NCI-H187 treated with DMSO at 0.1 percent for 48 hours (cell line): ENCODE data around the gene TBC1D8.

ENCODE experiments used
- DNase-seq: peaks from one replicate; lab custom pipeline; 2025; lab: John Stamatoyannopoulos, UW

The TBC1D8 gene

GRCh38 chr2:100997509-100998234 lies 153.5 kb downstream of the TBC1D8 start:
- no peak for DNase-seq

DNA sequence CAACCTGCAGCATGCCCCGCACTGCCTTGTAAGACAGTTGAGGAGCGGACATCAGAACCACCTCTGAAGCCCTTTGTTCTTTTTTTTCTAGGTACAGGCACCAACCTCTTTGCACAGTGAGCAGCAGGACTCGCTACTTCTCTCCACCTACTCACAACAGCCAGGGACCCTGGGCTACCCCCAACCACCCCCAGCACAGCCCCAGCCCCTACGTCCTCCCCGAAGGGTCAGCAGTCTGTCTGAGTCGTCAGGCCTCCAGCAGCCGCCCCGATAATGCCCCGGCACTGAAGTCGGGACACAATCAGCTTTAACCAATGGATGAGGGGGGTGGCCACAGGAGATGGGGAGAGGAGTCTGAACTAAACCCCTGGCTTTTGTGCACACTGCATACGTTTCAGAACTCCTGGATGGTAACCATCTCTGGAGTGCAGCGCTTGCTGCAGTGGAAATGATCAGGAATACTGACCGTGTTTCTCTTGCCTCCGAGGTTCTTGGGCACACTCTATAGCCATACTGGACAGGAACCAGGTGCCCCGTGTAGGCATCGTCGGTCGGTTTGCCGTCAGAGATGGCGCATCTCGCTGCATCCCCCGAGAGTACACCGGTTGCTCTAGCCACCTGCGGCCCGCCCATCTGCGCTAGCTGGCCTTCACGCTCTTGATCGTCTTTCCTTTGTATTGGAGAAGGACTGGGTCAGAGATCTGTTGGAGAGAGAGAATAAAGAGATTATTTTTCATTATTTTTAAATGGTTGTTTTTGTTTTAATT lies 155.7 kb downstream of the TBC1D8 start:
- DNase-seq = no peak

DNA sequence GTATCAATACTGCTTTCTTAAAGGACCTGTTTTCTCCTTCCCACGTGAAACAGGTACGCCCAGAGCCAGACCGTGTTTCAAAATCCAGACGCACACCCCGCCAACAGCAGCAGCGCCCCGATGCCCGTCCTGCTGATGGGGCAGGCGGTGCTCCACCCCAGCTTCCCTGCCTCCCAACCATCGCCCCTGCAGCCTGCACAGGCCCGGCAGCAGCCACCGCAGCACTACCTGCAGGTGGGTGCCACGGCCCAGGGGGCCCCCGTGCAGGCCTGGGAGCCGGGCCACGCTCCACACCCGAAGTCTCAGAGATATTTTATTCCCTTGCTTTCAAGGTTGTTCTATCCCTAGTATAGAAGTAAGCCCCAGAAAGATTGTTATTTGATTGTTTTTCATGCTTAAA lies 157.9 kb downstream of the TBC1D8 start:
- no peak for DNase-seq

DNA sequence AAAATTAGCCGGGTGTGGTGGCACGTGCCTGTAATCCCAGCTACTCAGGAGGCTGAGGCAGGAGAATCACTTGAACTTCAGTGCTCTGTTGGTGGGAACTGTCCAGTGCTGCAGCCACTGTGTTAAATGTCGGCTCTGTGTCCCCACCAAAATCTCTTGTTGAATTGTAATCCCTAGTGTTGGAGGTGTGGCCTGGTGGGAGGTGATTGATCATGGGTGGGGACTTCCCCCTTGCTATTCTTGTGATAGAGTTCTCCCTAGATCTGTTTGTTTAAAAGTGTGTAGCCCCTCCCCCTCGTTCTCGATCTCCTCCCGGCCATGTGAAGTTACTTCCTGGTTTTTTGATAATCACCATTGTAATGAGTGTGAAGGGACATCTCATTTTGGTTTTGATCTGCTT lies 158.9 kb downstream of the TBC1D8 start:
- DNase-seq = no peak

DNA sequence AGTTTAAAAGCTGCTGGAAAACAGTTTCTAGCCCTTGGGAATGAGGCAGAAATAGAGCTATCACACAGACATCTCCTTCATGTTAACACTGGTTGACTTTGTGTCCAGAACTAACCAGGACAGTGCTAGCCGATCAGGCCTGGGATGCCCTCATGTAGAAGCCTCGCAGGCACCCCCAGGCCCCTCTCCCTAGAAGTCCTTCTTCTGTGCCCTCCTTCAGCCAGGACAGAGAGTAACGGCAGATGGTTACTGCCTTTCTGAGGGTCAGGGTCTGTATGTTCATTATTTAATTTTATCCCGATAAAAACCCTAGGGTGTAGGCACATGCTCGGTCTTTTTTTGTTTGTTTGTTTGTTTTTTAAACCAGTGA lies 159.8 kb downstream of the TBC1D8 start:
- no peak for DNase-seq

GRCh38 chr2:100990650-100991403 lies 160.4 kb downstream of the TBC1D8 start:
- no peak for DNase-seq

- DNase-seq = no peak
Measured at GRCh38 chr2:100990166-100990565, 161.0 kb downstream of the TBC1D8 start.

DNA sequence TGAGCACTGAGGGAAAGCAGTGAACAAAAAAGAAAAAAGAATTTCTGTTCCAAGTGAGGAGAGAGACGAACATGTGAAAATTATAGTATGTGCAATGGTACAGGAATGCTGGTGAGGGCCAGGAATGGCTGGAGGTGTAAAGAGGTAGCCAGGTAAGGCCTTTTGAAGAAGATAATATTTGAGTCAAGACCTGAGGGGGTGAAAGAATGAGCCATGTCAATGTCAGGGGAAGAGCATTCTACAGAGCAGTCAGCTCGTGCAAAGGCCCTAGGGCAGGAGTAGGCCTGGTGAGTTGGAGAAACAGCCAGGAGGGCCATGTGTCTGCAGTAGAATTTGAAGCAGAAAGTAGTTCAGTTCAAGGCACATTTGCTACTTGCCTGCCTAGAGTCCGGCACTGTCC lies 161.5 kb downstream of the TBC1D8 start:
- DNase-seq = no peak

DNA sequence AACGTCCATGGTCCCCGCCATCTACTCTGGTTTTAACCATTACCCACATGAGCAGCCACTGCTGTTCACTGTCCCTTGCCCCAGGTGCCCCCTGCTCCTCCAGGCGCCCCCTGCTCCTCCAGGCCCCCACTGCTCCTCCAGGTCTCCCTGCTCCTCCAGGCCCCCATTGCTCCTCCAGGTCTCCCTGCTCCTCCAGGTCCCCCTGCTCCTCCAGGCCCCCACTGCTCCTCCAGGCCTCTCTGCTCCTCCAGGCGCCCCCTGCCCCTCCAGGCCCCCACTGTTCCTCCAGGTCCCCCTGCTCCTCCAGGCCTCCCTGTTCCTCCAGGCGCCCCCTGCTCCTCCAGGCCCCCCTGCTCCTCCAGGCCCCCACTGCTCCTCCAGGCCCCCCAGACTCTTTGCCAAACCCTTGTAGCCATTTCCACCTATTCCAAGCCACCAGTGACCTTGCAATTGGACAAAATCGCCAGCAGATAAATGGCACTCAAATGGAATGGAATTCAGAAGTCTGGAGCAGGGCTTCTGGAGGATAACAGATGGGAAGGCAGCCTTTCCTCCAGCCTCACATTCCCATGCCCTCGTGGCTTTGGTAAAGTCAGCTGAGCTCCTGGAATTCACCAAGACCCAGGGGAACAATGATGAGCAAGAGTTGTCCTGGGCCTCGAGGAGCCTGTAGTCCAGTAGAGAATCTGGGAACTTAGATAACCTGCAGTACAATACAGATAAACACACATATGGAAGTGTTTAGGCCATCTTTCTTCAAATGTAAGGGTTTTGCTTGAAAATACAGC lies 162.4 kb downstream of the TBC1D8 start:
- no peak for DNase-seq

DNA sequence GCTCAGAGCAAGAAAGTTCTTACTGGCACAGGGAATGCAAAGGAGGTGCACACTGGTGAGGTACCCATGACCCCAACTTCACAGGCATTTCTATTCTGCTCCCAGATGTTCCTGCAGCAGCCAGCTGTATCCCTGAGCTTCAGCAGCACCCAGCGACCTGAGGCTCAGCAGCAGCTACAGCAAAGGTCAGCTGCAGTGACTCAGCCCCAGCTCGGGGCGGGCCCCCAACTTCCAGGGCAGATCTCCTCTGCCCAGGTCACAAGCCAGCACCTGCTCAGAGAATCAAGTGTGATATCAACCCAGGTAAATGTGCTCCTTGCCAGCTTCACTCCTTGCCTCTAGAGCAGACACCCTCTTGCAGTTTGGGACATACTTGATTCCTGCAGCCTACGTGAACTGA lies 163.2 kb downstream of the TBC1D8 start:
- DNase-seq = no peak

GRCh38 chr2:100987536-100987935 lies 163.6 kb downstream of the TBC1D8 start:
- no peak for DNase-seq

- no peak for DNase-seq
Measured at GRCh38 chr2:100986157-100986556, 165.0 kb downstream of the TBC1D8 start.

DNA sequence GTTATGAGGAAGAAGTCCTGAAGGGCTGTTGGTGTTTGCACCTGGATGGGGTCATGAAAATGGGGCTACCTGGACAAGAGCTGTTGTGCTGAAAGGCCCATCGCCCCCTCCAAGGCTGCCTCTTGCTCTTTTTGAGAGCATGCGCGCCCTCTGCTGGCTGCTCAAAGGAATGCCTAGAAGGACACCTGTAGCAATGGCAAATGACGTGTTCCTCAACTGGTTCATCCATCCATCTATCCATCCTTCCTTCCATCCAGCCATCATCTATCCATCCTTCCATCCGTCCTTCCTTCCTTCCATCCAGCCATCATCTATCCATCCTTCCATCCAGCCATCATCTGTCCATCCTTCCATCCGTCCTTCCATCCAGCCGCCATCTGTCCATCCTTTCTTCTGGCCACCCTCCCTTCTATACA lies 166.3 kb downstream of the TBC1D8 start:
- DNase-seq = no peak

- no peak for DNase-seq
Measured at GRCh38 chr2:100983684-100984310, 167.4 kb downstream of the TBC1D8 start.

GRCh38 chr2:100983201-100983600 lies 168.0 kb downstream of the TBC1D8 start:
- DNase-seq = no peak

GRCh38 chr2:100982431-100982861 lies 168.7 kb downstream of the TBC1D8 start:
- DNase-seq = no peak

- no peak for DNase-seq
Measured at GRCh38 chr2:100981011-100981410, 170.2 kb downstream of the TBC1D8 start.

DNA sequence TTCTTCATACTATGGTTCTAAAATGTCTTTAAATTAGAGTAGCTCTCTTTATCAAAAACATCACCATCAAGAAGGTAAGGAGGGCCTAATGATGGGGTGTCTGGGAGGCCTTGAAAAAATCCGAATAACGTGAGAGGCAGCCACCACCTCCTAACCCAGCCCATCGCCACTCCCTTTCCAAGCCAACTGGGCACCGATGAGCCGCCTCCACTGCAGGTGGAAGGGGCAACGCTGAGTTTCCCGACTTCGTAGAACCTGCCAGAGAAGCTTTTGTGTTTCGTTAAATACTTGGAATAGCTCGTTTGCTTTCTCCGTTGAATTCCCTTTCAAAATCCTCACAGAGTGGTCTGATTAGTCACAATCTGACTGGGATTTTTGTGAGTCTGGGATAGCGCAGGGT lies 171.1 kb downstream of the TBC1D8 start:
- no peak for DNase-seq

DNA sequence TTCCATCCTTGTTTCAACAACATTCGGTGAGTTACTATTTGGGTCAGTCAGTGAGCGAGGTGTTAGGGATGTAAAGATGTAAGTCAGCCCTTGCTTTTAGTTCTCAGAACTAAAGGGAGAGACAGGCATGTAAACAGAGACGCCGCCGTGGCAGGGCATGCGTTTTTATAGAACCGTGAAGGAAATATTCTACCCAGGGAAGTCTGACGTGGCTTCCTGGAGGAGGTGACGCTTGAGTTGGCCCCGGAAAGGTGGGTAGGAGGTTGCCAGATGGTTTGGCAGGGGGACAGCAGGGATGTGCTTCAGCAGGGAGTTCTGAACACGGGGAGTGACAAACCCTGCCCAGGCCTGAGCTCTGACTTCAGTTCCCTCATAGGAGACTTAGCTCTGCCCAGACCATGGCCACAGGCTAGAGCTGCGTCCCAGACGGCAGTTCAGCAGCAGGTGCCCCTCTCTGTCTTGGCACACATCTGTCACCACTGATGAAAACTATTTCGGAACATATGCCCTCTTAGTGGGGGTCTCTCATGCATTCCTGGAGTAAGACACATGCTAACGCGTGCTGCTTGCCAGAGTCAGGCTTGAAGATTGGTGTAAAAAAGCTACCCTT lies 172.5 kb downstream of the TBC1D8 start:
- DNase-seq = no peak

DNA sequence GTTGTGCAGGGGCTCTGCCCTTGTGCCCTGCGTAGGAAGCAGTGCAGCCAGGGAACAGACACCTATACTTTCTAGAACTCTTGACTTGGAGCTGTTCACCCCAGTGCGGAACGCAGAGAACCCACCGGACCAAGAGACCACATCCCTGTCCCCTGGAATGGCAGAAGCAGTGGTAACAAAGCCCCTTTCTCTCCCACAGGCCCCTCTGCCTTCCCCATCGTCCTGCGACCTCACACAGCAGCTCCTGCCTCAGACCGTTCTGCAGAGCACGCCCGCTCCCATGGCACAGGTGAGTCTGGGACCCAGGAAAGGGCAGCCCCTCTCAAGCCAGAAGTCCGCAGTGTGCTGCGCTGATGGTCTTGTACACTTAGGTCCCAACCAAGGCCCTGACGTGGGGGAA lies 173.7 kb downstream of the TBC1D8 start:
- no peak for DNase-seq
